Raji (cell line): Measurements from ENCODE around the gene TULP1.

Experiments used
- POLR2A ChIP-seq: IDR thresholded peaks from 2 replicates; pipeline ENCODE4 v1.6.1; 2011; ENCODE audit warnings: low read depth, low read length, control low read depth; ENCODE audit not compliant: insufficient read depth

TULP1 gene

DNA sequence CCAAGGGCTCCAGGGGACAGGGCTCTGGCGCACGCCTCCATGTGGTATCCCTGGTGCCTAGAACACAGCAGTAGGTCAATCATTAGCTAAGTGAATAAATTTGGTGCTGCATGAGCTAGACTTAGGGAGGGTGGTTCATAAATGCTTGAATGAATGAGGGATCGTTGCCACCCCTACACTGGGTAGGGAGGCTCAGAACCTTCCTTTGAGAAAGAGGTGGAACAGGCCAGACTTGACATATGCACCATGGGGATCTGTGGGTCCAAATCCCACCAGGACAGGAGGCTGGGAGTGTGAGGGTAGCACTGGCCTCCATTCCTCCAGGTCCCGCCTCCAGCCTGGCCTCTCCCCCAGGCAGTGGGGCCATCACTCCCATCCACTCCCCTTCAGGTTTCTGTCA, 29.6 kb downstream of the TULP1 start:
- no peak for TF ChIP-seq POLR2A

DNA sequence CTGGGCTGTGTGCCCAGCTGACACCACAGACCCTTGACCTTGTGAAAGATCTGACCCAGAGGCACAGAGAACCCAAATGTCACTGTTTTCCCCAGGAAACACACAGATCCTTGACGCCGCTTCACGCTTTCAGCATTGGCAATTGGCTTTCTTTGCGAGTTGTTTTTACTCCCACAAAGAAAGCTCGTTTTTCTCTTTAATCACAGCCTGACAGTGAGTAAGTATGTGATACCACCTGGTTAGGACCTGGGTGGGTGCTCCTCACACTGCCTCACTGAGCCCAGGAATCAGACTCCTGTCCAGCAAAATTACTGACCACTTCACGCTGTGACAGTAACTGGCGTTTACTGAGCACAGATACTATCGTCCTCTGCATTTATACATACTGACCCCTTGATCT, 31.5 kb downstream of the TULP1 start:
- TF ChIP-seq POLR2A: no peak

DNA sequence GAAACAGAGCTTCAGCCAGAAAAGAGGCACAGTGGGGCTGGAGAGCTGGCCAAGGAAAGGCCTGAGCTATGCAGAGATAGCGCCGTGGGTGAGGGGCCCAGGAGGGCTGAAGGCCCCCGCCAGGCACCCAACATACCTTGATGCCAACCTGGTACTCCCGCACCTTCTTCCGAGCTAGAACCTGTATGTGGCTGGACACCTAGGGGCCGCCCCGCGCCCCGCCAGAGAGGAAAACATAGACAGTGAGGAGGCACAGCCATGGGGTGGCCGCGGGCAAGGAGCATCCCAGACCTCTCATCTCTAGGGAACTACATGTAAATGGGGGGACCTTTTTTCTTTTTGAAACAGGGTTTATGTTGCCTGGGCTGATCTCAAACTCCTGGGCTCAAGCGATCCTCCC, 32.5 kb downstream of the TULP1 start:
- no peak for TF ChIP-seq POLR2A

DNA sequence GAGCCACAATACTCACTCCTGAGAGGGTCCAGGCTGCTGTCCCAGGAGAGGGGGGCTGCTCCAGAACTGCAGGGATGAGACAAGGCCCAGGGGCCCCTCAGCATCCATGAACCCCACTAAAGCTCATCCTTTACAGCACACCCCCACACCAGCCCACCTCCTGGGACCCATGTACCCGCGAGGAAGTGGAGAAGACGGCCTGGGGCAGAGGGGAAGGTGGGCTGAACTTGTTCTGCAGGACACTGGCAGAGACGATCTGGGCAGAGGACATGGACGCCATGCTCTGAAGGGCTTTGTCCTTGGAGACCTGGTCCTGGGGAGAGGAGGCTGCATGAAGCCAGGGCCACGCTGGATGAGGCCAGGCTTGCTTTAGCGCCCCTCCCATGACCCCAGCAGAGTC, 34.4 kb downstream of the TULP1 start:
- no peak for TF ChIP-seq POLR2A

DNA sequence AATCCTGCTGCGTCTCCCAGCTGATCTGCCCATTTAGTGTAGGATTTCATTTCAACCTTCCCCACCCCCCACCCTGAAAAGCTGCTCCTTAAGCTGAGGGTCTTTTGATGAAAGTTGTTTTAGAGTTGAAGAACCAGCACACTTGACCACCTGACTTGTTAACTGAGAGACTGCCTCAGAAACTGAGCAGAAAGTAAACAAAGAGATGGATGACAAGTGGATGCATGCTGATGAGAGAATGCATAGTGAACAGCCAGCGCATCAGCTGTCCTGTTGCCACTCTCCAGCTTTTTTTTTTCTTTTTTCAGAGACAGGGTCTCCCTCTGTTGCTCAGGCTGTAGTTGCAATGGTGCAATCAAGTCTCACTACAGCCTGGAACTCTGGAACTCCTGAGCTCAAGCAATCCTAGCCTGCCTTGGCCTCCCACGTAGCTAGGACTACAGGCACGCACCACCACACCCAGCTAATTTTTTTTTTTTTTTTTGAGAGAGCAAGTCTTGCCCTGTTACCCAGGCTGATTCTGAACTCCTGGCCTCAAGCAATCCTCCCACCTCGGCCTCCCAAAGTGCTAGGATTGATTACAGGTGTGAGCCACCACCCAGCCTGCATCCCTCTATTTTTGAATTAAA, 35.0 kb downstream of the TULP1 start:
- TF ChIP-seq POLR2A: no peak

DNA sequence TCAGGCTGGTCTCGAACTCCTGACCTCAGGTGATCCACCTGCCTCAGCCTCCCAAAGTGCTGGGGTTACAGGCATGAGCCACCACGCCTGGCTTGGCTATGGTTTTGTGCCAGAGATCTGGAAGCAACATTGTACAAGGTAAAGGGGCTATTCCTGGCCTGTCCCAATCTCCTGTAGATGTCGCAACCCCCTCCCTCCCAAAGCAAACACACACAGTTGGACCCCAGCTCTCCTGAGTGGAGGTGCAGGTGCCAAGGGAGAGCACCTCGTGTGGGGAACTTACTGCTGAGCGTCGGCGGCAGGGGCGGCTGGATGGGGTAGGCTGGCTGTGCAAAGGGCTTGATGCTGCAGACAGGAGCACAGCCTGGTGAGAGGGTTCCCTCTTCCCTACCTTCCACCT, 35.7 kb downstream of the TULP1 start:
- no peak for TF ChIP-seq POLR2A

DNA sequence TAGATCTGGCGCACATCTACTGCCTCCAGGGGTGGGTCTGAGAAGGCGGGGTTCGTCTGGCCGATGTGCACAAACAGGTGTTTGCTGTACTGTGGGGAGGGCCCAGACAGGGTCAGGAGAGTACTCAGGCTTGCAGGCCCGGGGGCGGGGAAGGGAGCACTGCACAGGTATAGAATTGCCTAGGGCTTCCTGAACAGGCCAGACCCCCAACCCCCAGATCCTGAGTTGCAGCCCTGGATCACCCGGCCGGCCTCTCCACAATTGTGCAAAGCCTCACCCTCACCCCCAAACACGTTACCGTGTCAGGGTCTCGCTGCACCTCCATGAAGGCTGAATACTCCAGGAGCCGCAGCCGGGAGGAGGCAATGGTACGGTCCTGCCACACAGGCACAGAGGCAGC, 36.7 kb downstream of the TULP1 start:
- no peak for TF ChIP-seq POLR2A

DNA sequence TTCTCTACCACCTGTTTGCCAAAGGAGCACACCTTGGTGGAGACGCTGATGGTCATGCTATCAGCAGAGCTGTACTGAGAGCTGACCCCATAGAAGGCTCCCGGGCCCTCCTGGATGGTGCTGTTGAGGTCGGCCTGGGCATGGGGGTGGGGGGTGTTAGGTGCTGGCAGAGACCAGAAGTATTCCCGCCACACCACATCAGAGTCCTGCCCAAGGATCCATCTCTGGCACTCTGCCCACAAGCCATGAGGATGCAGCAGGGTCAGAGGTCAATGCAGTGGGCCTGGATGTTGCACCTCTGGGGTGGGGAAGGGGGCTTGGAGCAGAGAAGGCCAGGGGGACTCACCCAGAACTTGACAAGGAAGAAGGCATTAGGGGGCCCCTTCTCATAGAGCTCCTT, 37.1 kb downstream of the TULP1 start:
- no peak for TF ChIP-seq POLR2A

DNA sequence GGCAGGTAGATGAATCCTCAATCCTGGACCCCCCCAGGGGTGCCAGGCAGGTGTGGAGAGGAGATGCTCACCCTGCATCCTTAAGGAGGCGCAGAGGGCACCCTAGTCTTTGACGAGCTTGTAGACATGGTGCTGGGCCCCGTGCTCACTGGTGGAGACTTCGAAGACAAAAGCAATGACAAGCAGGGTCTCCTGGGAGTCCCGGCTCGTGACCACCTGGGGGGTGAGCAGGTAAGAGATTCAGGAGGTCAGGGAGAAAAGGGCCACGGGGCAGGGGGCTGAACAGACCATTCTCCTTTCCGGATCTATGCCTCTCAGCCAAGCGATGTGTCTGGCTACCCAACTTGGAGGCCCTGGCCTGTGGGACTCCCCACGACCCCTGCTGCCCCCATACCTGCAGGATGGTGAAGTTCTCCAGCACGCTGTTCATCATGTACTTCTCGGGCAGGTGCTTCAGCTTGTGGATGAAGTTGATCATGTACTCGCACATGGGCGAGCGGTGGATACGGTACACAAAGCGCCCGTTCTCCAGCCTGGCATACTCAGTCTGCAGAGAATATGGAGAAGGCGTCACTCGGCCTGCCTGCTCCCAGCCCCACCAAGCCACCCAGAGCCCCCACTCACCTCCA, 37.6 kb downstream of the TULP1 start:
- no peak for TF ChIP-seq POLR2A

DNA sequence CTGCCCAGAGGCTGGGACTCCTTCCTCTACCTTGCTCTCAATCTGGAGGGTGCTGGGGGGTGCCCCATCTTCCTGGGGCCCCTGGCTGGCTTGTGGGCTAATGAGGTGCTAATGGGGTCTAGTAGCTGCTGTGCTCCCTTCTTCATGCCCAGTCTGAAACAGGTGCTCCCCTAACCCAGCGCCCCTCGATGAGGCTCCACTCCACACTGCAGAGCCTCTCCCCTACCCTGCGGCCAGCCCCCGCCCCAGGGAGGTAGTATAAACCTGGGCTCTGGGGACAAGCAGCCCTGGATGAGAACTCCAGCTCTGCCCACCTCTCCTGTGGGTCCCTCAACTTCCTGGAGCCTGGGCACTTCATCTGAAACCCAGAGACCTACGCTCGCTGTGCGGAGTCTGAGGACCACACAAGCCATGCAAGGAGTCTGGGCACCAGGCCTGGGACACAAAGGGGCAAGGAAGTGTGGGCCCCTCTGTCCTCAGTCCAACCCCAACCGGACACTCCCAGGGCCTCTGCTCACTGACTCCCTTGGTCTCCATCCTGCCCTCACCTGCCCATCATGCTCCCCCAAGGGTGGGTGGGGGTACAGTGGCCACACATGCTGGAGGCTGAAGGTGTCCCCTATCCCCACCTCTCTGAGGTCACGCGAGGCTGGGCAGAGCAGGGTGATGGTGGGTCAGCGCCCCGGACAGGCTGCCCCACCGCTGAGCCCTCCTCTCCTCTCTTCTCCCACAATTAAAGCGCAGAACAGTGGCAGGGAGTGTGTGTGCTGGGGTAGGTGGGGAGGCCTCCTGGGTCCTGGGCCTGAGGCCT, 38.4 kb downstream of the TULP1 start:
- peak; percentile 47; the same call in 1 of the 2 replicates for TF ChIP-seq POLR2A

DNA sequence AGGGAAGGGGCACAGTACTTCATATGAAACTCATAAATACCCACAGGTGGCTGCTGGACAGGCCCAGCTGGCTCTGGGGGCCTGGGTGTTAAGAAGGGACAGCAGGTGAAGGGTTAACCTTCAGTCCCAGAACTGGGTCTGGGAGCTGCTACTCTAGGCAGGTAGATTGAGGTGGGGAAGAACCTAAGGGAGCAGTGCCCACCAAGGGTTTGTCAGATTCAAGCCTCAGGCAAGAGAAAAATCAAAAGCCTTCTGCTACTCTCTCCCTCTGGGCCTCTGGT, 38.9 kb downstream of the TULP1 start:
- no peak for TF ChIP-seq POLR2A

DNA sequence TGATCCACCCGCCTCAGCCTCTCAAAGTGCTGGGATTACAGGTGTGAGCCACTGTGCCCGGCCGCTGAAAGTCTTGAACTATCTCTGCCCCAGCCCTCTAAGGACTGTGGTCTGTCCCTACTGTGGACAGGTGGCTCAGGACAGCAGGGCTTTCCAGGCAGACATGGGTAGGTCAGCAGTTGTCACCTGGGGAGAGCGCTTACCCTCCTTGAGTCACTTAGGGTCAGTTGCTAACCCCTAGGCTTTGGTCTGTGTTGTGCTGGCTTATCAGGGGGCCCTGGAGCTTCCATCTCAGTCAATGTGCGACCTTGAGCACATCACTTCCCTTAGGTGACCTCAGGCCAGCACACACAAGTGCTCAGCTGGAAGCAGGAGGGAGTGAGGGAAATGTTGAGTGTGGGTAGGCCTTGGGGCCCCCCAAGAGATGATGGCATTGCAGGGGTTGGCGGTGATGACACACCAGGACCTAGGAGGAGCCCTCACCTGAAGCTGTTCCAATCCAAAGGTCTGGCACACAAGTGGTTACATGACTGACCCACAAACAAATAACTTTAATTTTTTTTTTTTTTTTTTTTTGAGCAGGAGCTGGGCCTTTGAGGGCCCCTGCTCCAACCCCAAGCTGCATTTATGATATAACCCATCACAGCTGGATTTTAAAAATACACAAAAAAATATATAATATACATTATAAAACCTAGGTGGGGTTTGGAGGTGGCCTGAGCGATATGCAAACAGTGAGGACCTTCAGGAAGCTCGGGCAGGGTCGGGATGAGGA, 39.4 kb downstream of the TULP1 start:
- TF ChIP-seq POLR2A: peak; percentile 35; the same call in 1 of the 2 replicates

DNA sequence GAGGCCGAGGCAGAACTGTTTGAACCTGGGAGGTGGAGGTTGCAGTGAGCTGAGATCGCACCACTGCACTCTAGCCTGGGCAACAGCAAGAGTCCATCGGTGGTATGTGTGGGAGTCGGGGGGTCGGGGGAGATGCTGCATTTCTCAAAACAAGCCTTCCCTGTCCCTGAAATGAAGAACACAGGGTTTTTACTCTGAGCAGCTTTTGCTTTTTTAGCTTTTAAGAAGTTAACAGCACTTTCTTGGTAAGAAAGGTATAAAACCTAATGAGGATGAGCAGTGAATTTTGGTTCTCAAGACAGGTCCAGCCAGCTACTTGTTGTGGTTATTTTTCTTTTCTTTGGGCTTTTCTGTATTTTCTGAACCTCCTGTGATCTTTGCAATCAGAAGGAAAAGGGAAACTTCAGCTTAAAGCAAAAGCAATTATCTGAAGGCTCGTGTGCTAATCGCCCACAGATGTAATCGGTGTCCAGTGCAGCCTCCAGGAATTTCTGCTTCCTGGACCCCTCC, 40.8 kb downstream of the TULP1 start:
- no peak for TF ChIP-seq POLR2A

DNA sequence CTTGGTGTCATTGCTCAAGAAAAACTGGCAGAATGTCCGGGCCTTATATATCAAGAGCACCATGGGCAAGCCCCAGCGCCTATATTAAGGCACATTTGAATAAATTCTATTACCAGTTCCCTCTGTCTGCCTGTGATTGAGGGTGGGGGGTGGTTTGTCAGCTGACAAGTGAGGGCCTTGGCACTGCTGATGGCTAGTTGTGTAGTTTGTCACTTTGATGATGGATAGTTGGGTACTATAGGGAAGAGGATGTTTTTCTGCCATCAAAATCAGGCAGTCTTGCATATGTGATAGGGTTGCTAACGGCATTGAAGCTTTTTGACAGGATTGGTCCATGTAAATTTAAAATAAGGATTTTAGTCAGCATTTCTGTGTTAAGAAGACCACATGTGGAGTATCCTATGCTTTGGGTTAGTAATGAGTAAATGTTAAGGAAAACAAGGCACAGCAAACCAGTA, 42.0 kb downstream of the TULP1 start:
- TF ChIP-seq POLR2A: no peak
